Erythroblast (primary cell): Measurements from ENCODE around the gene ANKRD10.

Experiments used
- GATA1 ChIP-seq: IDR thresholded peaks from 2 replicates; pipeline ENCODE4 v1.6.1; 2011; ENCODE audit warnings: low read depth, mild to moderate bottlenecking, control low read depth, low read length, moderate library complexity
- POLR2A ChIP-seq: IDR thresholded peaks from 2 replicates; pipeline ENCODE4 v1.6.1; 2011; ENCODE audit warnings: mild to moderate bottlenecking, low read length

GRCh38 chr13:110885966-110886869, 28.7 kb downstream of the ANKRD10 start:
- TF ChIP-seq POLR2A = no peak
- no peak for TF ChIP-seq GATA1
